ENCODE measurements around the gene TEX44.
"Not testable (repeated sequence)": the region's sequence is repeated elsewhere in the genome, so short reads cannot be mapped to it uniquely, and the experiment has no call there.

Gene TEX44

GRCh38 chr2:231573698-231574421 is 18.8 kb upstream of the TEX44 start:
- H3K9ac ChIP-seq (ENCODE audit: low read depth, low read length) = peak overlapping the region; percentile 66; the same call in 1 of the 2 replicates
- H3K4me3 ChIP-seq (ENCODE audit: low read length) = no peak overlapping the region
- no peaks in the 10 kb centered on the region for H3K9me3 ChIP-seq (ENCODE audit: insufficient read depth, low read depth, low read length)
- peak overlapping the region; percentile 86 for H3K27ac ChIP-seq (ENCODE audit: low read length)
- peaks cover 29% of the 10 kb centered on the region for H3K4me1 ChIP-seq (ENCODE audit: insufficient read depth, low read length)
- H3K36me3 ChIP-seq (ENCODE audit: insufficient read depth, low read depth, low read length) = no peaks in the 10 kb centered on the region
- H3K27me3 ChIP-seq (ENCODE audit: insufficient read depth, low read length) = no peaks in the 10 kb centered on the region

DNA sequence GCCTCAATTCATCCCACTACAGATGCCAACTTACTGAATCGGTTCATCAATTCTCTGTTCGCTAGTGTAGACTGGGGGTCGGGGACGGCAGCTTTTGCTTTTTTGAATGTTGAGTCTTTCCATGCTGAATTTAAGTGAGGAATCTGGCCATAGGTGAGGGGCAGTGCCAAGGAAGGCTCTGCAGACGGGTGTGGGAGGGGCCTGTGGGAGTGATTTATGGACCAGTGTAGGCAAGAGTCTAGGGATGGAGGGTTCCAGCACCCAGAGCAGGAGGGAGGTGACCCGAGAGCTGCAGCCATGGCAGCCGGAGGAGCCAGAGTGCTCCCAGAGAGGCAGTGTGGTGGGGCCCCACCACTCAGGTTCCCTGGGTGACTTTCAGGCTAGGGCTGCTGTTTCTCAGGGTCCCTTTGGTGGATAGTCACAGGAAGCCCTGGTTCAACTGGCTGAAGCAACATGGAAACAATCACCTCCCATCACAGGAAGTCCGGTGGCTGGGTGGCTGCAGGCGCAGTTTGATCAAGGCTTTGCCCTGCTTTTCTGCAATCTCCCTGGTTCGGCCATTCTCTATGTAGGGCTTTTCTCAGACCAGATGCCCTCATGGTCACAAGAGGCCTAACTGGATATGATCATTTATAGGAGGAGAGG is 16.9 kb upstream of the TEX44 start:
- H3K4me3 ChIP-seq (ENCODE audit: low read length) = no peak overlapping the region
- H3K4me1 ChIP-seq (ENCODE audit: insufficient read depth, low read length) = peaks cover 29% of the 10 kb centered on the region
- H3K27ac ChIP-seq (ENCODE audit: low read length) = peak overlapping the region; percentile 63
- no peaks in the 10 kb centered on the region for H3K9me3 ChIP-seq (ENCODE audit: insufficient read depth, low read depth, low read length)
- H3K36me3 ChIP-seq (ENCODE audit: insufficient read depth, low read depth, low read length) = no peaks in the 10 kb centered on the region
- peak overlapping the region; percentile 58 for H3K9ac ChIP-seq (ENCODE audit: low read depth, low read length)
- no peaks in the 10 kb centered on the region for H3K27me3 ChIP-seq (ENCODE audit: insufficient read depth, low read length)

GRCh38 chr2:231576465-231576864 is 16.2 kb upstream of the TEX44 start:
- peaks cover 28% of the 10 kb centered on the region for H3K4me1 ChIP-seq (ENCODE audit: insufficient read depth, low read length)
- H3K27ac ChIP-seq (ENCODE audit: low read length) = peak overlapping the region; percentile 63
- H3K9me3 ChIP-seq (ENCODE audit: insufficient read depth, low read depth, low read length) = no peaks in the 10 kb centered on the region
- H3K27me3 ChIP-seq (ENCODE audit: insufficient read depth, low read length) = no peaks in the 10 kb centered on the region
- H3K36me3 ChIP-seq (ENCODE audit: insufficient read depth, low read depth, low read length) = no peaks in the 10 kb centered on the region
- H3K9ac ChIP-seq (ENCODE audit: low read depth, low read length) = peak overlapping the region; percentile 58
- no peak overlapping the region for H3K4me3 ChIP-seq (ENCODE audit: low read length)

DNA sequence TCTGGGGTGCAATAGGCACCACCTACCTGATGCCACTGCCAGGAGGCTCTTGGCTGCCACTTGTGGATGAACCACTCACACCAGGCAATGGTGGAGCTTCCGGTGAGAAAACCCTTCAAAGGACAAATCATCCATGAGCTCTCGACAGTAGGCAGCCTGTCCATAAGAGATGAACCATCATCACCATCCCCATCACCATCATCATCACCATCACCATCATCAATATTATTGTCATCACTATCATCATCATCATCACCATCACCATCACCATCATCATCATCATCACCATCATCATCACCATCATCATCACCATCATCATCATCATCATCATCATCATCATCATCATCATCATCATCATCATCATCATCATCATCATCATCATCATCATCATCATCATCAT is 14.0 kb upstream of the TEX44 start:
- not testable (repeated sequence) for H3K9me3 ChIP-seq (ENCODE audit: insufficient read depth, low read depth, low read length); H3K4me3 ChIP-seq (ENCODE audit: low read length); H3K27me3 ChIP-seq (ENCODE audit: insufficient read depth, low read length); H3K9ac ChIP-seq (ENCODE audit: low read depth, low read length); H3K36me3 ChIP-seq (ENCODE audit: insufficient read depth, low read depth, low read length); H3K27ac ChIP-seq (ENCODE audit: low read length)
- peaks cover 12% of the 10 kb centered on the region for H3K4me1 ChIP-seq (ENCODE audit: insufficient read depth, low read length)

DNA sequence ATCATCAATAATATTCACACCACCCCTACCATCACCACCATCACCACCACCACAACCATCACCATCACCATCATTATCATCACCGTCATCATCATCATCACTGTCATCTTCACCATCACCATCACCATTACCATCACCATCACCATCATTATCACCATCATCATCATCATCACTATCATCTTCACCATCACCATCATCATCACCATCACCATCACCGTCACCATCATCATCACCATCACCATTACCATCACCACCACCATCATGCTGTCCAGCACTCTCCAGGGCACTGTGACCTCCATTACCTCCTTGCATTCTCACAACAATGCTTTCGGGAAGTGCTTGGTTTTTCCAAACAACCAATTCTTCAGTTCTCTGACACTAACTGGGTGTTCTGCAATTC is 13.1 kb upstream of the TEX44 start:
- Histone ChIP-seq H3K4me3 (ENCODE audit: low read length) (no peak overlapping the region), H3K27ac (ENCODE audit: low read length) (no peak overlapping the region), H3K4me1 (ENCODE audit: insufficient read depth, low read length) (peaks cover 13% of the 10 kb centered on the region), H3K9ac (ENCODE audit: low read depth, low read length) (no peak overlapping the region), H3K27me3 (ENCODE audit: insufficient read depth, low read length) (no peaks in the 10 kb centered on the region), H3K36me3 (ENCODE audit: insufficient read depth, low read depth, low read length) (no peaks in the 10 kb centered on the region), H3K9me3 (ENCODE audit: insufficient read depth, low read depth, low read length) (no peaks in the 10 kb centered on the region)

- H3K27me3 ChIP-seq (ENCODE audit: insufficient read depth, low read length) = no peaks in the 10 kb centered on the region
- no peaks in the 10 kb centered on the region for H3K36me3 ChIP-seq (ENCODE audit: insufficient read depth, low read depth, low read length)
Measured at GRCh38 chr2:231581328-231581727, 11.3 kb upstream of the TEX44 start.

DNA sequence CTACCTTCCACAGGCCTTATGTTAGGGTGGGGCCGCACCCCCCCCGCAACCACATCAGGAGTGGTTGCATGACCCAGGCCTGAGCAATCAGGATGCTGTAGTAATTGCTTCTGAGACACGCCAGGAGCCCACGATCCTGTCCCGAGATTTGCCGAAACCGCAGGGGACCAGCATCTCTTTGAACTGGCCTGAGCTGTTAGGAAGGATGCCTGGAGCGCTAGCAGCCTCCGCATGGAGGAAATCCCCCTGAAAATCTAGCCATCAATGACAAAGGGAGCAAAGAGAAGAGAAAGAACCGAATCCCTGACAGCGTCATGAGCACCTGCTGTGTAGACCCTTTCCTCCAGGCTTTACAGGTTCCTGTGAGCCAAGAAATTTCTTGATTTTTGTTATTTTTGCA is 8.7 kb upstream of the TEX44 start:
- Histone ChIP-seq H3K9ac (ENCODE audit: low read depth, low read length) (peak overlapping the region; percentile 1; the same call in 1 of the 2 replicates), H3K9me3 (ENCODE audit: insufficient read depth, low read depth, low read length) (no peaks in the 10 kb centered on the region), H3K27me3 (ENCODE audit: insufficient read depth, low read length) (no peaks in the 10 kb centered on the region), H3K4me3 (ENCODE audit: low read length) (no peak overlapping the region), H3K4me1 (ENCODE audit: insufficient read depth, low read length) (peaks cover 3% of the 10 kb centered on the region; the same call in 1 of the 2 replicates), H3K27ac (ENCODE audit: low read length) (no peak overlapping the region), H3K36me3 (ENCODE audit: insufficient read depth, low read depth, low read length) (no peaks in the 10 kb centered on the region)

More at GRCh38 chr2:231581328-231581727, 11.3 kb upstream of the TEX44 start:
- H3K9ac ChIP-seq (ENCODE audit: low read depth, low read length) = no peak overlapping the region
- H3K9me3 ChIP-seq (ENCODE audit: insufficient read depth, low read depth, low read length) = no peaks in the 10 kb centered on the region
- no peak overlapping the region for H3K4me3 ChIP-seq (ENCODE audit: low read length)
- peaks cover 10% of the 10 kb centered on the region for H3K4me1 ChIP-seq (ENCODE audit: insufficient read depth, low read length)
- H3K27ac ChIP-seq (ENCODE audit: low read length) = no peak overlapping the region

DNA sequence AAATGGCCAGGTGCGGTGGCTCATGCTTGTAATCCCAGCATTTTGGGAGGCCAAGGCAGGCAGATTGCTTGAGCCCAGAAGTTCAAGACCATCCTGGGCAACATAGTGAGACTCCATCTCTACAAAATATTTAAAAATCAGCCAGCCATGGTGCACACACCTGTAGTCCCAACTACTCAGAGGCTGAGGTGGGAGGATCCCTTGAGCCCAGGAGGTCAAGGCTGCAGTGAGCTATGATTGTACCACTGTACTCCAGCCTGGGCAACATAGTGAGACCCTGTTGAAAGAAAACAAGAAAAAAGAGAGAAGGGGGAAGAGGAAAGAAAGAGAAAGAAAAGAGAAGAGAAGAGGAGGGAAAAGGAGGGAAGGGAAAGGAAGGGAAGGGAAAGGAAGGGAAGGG is 4.9 kb upstream of the TEX44 start:
- H3K9me3 ChIP-seq (ENCODE audit: insufficient read depth, low read depth, low read length) = not testable (repeated sequence)

DNA sequence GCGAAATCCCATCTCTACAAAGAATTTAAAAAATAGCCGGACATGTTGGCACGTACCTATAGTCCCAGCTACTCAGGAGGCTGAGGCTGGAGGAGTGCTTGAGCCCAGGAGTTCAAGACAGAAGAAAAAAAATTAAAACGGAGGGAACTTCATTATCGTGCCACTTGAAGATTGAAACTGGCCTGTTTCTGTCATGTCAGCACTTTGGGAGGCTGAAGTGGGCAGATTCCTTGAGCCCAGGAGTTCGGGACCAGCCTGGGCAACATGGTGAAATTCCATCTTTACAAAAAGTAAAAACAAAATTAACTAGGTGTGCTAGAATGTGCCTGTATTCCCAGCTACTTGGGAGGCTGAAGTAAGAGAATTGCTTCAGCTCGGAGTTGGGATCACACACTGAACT is 3.0 kb upstream of the TEX44 start:
- H3K36me3 ChIP-seq (ENCODE audit: insufficient read depth, low read depth, low read length) = no peaks in the 10 kb centered on the region
- no peak overlapping the region for H3K27ac ChIP-seq (ENCODE audit: low read length)
- no peaks in the 10 kb centered on the region for H3K27me3 ChIP-seq (ENCODE audit: insufficient read depth, low read length)
- no peaks in the 10 kb centered on the region for H3K4me1 ChIP-seq (ENCODE audit: insufficient read depth, low read length)
- no peaks in the 10 kb centered on the region for H3K9me3 ChIP-seq (ENCODE audit: insufficient read depth, low read depth, low read length)
- no peak overlapping the region for H3K4me3 ChIP-seq (ENCODE audit: low read length)
- H3K9ac ChIP-seq (ENCODE audit: low read depth, low read length) = no peak overlapping the region

More for the DNA sequence above, 4.9 kb upstream of the TEX44 start:
- H3K27ac ChIP-seq (ENCODE audit: low read length); H3K27me3 ChIP-seq (ENCODE audit: insufficient read depth, low read length); H3K36me3 ChIP-seq (ENCODE audit: insufficient read depth, low read depth, low read length); H3K9ac ChIP-seq (ENCODE audit: low read depth, low read length); H3K4me1 ChIP-seq (ENCODE audit: insufficient read depth, low read length); H3K4me3 ChIP-seq (ENCODE audit: low read length): not testable (repeated sequence)

GRCh38 chr2:231590614-231591013 is 2.0 kb upstream of the TEX44 start:
- H3K4me1 ChIP-seq (ENCODE audit: insufficient read depth, low read length) = no peaks in the 10 kb centered on the region
- H3K4me3 ChIP-seq (ENCODE audit: low read length) = no peak overlapping the region
- no peak overlapping the region for H3K27ac ChIP-seq (ENCODE audit: low read length)
- H3K36me3 ChIP-seq (ENCODE audit: insufficient read depth, low read depth, low read length) = no peaks in the 10 kb centered on the region
- H3K9ac ChIP-seq (ENCODE audit: low read depth, low read length) = no peak overlapping the region
- no peaks in the 10 kb centered on the region for H3K27me3 ChIP-seq (ENCODE audit: insufficient read depth, low read length)
- no peaks in the 10 kb centered on the region for H3K9me3 ChIP-seq (ENCODE audit: insufficient read depth, low read depth, low read length)

DNA sequence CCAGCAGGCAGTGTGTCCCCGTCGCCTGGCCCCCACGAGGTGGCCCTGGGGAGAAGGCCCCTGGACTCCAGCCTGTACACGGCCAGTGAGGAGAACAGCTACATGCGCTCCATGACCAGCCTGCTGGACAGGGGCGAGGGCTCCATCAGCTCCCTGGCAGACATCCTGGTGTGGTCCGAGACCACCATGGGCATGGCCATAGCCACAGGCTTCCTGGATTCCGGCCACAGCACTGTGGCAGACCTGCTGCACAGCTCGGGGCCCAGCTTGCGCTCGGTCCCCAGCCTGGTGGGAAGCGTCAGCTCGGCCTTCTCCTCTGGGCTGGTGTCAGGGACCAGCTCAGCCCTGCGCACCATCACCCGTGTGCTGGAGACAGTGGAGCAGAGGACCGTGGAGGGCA is 1.0 kb downstream of the TEX44 start:
- Histone ChIP-seq H3K36me3 (ENCODE audit: insufficient read depth, low read depth, low read length) (no peaks in the 10 kb centered on the region), H3K9me3 (ENCODE audit: insufficient read depth, low read depth, low read length) (no peaks in the 10 kb centered on the region), H3K27me3 (ENCODE audit: insufficient read depth, low read length) (no peaks in the 10 kb centered on the region), H3K4me3 (ENCODE audit: low read length) (no peak overlapping the region), H3K27ac (ENCODE audit: low read length) (no peak overlapping the region), H3K4me1 (ENCODE audit: insufficient read depth, low read length) (no peaks in the 10 kb centered on the region), H3K9ac (ENCODE audit: low read depth, low read length) (no peak overlapping the region)

- Histone ChIP-seq H3K27ac (ENCODE audit: low read length) (no peak overlapping the region), H3K9me3 (ENCODE audit: insufficient read depth, low read depth, low read length) (no peaks in the 10 kb centered on the region), H3K9ac (ENCODE audit: low read depth, low read length) (no peak overlapping the region), H3K27me3 (ENCODE audit: insufficient read depth, low read length) (no peaks in the 10 kb centered on the region), H3K36me3 (ENCODE audit: insufficient read depth, low read depth, low read length) (no peaks in the 10 kb centered on the region), H3K4me3 (ENCODE audit: low read length) (no peak overlapping the region), H3K4me1 (ENCODE audit: insufficient read depth, low read length) (peaks cover 10% of the 10 kb centered on the region)
Measured at GRCh38 chr2:231597014-231597611, 4.4 kb downstream of the TEX44 start.

All from iPS-20b (cell line).